HK-2 (cell line): Measurements from ENCODE around the gene PI16.
A peak's percentile ranks its signal among the peaks of the same experiment; 100 is the strongest.
"Not testable (repeated sequence)": the region's sequence is repeated elsewhere in the genome, so short reads cannot be mapped to it uniquely, and the experiment has no call there.

Experiments
- DNase-seq: peaks from one replicate; pipeline ENCODE4 v3.0.0-alpha.2; 2018; ENCODE audit not compliant: unreplicated experiment

The PI16 gene

DNA sequence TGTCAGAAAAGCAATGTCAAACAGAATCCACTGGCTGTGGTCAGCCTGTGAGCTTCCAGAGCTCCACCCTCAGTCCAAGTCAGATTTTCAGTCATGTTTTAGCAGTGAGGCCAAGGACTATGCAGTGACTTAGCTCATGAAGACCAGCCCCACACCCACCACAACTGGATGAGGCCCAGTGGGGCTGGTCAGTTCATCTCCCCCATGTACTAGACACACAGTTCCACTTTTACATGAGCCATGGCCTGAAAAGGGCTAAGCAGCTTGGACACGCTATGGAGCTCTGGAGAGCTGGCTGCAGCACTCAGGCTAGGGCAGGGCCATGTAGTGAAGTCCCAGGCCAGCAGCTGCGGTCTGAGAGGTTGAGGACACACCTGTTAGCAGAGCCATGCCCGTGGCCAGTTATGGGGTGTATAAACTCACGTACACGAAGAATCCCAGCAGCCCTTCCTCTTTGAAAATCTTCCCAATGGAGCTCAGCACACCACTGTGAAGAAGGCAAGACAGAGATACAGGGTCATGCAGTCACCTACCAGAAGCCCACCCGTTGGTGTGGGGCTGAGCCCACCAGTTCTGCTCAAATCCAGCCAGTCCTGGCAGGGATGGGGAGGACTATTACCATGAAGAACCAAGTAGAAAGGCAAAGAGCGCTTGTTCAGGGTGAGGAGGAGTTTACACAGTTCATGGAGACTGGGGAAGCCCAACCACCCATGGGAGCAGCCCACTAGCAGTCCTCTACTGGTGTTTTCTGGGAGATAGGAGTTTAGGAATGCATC lies 20.9 kb downstream of the PI16 start:
- no peak for DNase-seq

DNA sequence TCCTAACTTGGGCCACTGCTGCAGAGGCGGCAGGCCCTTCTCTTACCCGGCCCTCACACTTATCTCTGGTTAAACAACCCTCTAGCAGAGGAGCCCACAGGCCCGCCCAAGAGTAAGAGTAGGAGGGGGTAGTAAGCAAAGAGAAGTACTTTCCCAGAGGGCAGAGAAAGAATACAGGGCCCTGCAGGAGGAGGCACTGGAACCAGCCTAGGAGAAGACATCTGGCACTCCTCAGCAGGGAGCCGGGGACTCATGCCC lies 21.4 kb downstream of the PI16 start:
- no peak for DNase-seq

GRCh38 chr6:36976509-36976908 lies 22.0 kb downstream of the PI16 start:
- DNase-seq = no peak

GRCh38 chr6:36976931-36977330 lies 22.4 kb downstream of the PI16 start:
- no peak for DNase-seq

GRCh38 chr6:36977470-36977941 lies 23.0 kb downstream of the PI16 start:
- no peak for DNase-seq

DNA sequence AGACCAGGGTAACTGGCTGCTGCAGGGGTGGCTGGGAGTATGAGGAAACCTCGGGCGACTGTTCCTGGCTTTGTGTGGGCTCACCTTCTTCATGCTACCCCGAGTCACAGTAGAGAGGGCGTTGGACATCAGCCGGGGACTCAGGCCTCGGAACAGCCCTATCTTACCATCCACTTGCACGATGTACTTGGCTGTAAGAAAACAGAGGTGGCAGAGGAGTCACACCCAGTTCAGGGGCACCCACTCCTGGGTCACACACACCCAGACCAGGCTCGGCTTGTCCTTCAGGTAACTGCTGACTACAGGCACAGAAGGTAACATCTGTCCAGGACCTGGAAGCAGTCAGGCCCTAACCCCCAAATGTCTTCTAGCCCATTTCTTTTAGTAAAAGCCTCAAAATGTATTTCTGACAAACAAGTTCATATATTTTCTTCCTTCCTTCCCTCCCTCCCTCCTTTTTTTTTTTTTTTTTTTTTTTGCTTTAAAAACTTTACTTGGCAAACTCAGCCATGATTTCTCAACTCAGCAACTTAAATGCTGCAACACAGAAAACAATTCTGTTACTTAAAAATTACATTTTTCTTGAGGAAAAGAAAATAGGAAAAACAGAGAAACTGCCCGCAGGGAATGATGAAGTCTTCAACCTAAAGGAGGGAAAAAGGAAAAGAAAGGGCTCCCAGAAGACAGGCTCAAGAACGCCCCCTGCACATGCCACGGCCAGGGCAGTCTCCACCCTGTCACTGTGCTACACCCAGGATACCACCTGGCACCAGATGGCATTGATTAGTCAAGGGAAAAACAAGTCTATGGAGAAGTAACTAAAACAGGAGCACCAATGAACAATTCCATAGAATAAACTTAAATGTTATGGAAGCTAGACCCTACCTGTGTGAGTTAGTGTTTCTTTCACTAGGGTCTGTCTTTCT lies 24.1 kb downstream of the PI16 start:
- DNase-seq = no peak

DNA sequence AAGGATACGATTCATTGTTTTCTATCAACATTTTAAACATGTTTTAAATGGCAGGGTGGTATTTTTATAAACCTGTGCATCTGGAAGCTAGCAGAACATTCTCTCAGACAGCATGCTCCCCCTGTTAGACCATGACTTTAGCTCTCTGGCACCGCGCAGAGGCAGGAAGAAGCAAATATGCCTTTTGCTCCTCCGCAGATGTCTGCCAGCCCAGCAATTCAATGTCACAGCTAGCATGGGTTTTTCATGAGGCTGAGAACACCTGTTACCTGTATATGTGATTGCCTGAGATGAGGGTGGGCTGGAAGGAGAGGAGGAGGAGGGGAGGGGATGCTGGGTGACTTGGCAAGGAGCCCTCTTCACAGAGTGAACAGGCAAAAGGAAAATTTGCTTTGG lies 24.8 kb downstream of the PI16 start:
- DNase-seq = no peak

GRCh38 chr6:36980129-36980528 lies 25.6 kb downstream of the PI16 start:
- DNase-seq = no peak

- no peak for DNase-seq
Measured at GRCh38 chr6:36980876-36981619, 26.5 kb downstream of the PI16 start.

DNA sequence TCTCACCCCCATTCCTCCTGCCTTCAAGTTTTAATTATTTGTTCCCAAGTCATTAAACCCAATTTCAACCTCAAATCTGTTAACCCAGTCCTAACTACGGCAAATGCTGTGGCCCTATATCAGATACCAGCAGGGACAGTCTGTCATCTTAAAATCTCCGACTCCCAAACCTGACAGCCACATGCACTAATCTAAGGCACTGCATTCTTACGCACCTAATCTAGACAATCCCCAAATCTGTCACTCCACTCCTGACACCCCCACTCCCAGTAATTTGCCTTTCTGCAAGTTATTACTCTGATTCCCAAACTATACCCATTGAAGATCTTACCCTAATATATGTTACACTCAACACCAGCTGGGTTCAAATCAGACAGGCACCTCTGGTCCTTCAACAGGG lies 29.0 kb downstream of the PI16 start:
- no peak for DNase-seq

DNA sequence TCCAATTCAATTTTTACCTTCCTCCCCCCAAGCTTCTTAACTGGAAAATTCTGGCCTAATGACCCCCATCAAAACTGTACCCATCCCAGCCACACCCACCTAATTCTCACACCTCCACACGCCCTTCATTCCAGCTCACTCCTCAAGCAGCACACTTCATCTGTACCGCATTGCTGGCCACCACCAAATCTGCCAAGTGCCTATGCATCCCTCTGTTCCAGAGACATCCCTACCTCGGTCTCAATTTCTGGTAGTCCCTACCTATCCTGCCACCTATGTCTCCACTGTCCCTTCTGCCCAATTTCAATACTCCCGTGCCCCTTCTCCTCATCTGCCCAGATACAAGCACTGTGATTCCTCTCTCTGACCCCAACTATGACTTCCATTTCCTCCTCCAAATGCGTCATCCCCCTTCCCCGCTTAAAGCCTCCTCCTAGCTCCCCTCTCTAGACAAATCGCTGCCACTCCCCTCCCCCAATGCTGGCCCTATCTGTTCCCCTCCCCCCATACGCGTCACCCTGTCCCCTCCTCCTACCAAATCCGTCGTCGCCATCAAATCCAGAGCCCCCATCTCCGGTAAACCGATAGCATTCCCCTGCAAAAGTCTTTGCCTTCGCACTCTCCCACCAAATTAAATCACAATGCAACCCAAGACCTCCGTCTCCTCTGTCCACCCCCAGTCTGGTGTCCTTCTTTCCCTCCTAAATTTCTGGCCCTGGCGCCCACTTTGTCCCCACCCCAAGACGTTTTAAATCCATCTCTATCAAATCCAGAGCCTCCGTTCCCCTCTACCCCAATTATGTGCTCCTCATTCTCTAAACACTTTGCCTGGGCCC lies 30.3 kb downstream of the PI16 start:
- peak; percentile 51 for DNase-seq

- DNase-seq = no peak
Measured at GRCh38 chr6:36985417-36985807, 30.9 kb downstream of the PI16 start.

- DNase-seq = peak; percentile 90
Measured at GRCh38 chr6:36985808-36986703, 31.5 kb downstream of the PI16 start, which contains the start of gene MTCH1. MTCH1 (minus strand) TSS chr6:36986196; CDS start chr6:36986173, 23 bp downstream.

- DNase-seq = no peak
Measured at GRCh38 chr6:36986704-36987047, 32.1 kb downstream of the PI16 start.

DNA sequence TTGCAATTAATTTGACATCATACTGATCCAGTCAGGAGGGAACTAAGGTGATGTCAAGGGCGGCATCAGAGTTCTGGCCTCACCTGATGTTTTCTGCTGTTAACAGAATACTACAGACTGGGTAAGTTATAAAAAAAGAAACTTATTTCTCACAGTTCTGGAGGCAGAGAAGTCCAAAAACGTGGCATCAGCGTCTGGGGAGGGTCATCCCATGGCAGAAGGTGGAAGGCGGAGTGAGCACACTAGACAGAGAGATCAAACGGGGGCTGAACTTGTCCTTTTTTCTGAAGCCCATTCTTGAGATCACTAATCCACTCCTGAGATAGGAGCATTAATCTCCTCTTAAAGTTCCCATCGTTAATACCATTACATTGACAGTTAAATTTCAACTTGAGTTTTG lies 34.7 kb downstream of the PI16 start:
- DNase-seq = no peak

GRCh38 chr6:36990401-36990800 lies 35.9 kb downstream of the PI16 start:
- DNase-seq = not testable (repeated sequence)

- no peak for DNase-seq
Measured at GRCh38 chr6:36997811-36998722, 43.5 kb downstream of the PI16 start.

- DNase-seq = no peak
Measured at GRCh38 chr6:36998723-36999038, 44.1 kb downstream of the PI16 start.

DNA sequence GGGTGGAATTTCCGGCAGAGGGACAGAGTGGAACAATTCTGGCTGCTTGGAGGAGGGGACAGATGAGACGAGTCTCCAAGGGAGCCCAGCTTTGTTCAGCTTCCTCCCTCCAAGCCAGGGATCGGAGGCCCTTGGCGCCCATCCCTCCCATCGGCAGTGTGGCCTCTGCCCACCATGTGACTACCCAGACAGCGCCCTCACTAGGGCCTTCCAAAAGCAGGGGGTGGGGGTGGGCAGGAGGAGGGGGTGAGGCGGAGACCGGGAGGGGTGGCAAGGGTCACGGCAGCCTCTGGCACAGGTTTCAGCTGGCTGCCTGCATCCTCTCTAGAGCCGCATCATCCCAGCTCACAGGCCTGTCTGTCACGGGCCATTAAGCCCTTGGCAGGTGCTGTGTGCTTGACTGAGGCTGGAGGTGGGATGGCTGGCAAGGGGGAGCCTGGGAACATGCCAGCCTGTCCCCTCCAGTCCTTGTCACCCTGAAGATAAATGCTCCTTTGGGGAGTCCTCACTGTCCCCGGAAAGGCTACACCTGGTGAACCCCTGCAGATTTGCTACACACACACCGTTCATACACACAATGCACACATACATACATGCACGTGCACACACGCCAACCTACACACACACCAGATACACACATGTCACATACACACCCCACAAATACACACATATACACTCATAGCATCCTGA lies 44.7 kb downstream of the PI16 start:
- peak; percentile 29 for DNase-seq
